ENCODE results near the gene CLIP2. TPM values are rescaled to one million over a fixed set of nuclear protein-coding genes. Genes with fewer than 3 reads are reported as not detected.
"Not testable (repeated sequence)": the region's sequence is repeated elsewhere in the genome, so short reads cannot be mapped to it uniquely, and the experiment has no call there.

The CLIP2 gene
- total RNA-seq, 1 donor from 2014 or later = 6.6 TPM

DNA sequence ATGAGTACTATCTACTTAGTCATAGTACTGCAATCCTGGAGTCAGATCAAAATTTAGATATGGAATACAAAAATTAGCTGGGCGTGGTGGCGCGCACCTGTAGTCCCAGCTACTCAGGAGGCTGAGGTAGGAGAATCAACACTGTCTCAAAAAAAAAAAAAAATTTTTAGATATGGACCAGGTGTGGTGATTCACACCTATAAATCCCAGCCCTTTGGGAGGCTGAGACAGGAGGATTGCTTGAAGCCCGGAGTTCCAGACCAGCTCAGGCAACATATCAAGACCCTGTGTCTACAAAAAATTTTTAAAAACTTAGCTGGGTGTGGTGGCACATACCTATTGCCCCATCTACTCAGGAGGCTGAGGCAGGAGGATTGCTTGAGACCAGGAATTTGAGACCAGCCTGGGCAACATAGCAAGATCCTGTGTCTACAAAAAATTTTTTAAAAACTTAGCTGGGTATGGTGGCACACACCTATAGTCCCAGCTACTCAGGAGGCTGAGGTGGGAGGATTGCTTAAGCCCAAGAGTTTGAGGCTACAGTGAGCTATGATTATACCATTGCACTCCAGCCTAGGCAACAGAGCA is 63.4 kb downstream of the CLIP2 start:
- DNase-seq; ATAC-seq (ENCODE audit: poor library complexity); intact Hi-C loops (cut with DNase I): not testable (repeated sequence)

DNA sequence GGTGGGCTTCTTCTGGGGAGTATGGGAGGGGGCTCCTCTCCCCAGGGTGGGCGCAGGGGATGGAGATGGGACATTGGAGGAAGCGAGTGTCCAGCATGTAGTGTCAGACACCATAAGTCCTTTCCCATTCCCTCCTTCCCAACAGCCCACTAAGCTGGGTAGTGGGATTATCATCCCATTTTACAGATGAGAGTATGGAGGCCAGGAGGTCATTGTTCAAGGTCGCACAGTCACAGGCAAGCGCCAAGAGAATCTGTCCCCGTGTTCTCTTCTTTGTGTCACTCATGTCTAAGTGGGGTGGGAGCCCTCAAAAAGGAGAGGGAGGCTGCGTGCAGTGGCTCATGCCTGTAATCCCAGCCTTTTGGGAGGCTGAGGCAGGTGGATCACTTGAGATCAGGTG is 64.8 kb downstream of the CLIP2 start:
- no peak for ATAC-seq (ENCODE audit: poor library complexity)
- DNase-seq = no peak
- intact Hi-C loops (cut with DNase I) = no loop called here

DNA sequence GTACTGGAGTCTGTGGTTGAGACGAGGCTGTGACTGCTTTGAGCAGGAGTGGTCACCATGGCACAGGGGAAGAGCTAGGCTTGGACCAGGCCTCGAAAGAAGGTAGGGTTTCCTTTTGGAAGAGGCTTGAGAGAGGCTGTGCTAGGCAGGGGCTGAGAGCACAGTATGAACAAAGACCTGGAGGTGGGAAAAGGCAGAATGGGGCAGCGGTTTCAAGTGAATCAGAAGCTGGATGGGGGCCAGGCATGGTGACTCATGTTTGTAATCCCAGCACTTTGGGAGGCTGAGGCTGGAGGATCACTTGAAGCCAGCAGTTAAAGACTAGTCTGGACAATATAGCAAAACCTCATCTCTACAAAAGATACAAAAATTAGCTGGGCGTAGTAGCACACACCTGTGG is 65.9 kb downstream of the CLIP2 start:
- intact Hi-C loops (cut with DNase I) = no loop called here
- DNase-seq = no peak
- ATAC-seq (ENCODE audit: poor library complexity) = no peak

DNA sequence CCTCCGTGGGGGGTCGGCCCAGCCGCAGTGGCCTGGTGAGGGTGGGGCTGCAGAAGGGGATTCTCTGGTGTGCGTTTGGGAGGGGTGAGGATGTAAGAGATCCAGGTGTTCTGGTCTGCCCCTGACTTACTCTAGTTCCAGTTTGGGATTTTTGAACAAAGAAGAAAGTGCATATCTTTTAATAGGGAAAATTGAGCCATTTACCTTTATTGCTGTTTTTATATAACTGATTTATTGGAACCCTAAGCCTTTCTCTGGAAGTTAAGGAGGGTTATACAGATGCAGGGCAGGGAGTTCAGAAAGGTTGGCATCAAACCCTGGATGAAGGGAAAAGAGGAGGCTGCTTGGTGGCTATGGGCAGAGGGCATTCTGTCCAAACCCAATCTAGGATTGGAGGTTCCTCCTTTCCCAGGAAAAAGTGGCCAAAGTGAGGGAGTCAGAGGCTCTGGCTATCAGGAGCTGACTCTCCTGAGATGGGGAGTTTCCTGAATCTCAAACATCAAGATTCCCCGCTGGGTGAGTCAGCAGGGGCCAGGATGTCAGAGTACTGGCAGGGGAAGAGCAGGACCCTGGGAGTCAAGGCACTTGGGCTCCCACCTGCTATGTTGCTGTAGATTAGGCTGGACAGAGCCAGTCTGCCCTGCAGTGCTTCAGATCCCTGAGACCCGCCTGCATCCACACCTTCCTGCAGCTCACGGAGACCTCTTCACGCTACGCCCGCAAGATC is 67.5 kb downstream of the CLIP2 start:
- DNase-seq (no peak), ATAC-seq (ENCODE audit: poor library complexity) (no peak)
- intact Hi-C loops (cut with DNase I) = no loop called here

DNA sequence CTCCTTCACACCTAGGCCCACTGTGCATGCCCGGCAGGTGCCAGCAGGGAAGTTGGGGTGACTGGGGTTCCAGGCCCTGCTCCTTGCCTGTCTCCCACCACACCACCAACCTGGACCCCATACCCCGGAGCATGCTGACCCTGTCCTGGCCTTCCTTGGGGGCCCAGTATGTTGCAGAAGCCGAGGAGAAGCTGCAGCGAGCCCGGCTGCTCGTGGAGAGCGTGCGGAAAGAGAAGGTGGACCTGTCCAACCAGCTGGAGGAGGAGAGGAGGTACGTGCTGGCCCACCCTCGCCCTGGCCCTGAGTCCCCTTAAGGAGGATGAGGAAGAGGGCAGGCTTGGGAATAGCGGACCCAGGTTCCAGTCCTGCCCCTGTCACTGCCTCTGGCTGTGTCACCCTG is 70.8 kb downstream of the CLIP2 start:
- DNase-seq (no peak), ATAC-seq (ENCODE audit: poor library complexity) (no peak)
- intact Hi-C loops (cut with DNase I) = no loop called here

DNA sequence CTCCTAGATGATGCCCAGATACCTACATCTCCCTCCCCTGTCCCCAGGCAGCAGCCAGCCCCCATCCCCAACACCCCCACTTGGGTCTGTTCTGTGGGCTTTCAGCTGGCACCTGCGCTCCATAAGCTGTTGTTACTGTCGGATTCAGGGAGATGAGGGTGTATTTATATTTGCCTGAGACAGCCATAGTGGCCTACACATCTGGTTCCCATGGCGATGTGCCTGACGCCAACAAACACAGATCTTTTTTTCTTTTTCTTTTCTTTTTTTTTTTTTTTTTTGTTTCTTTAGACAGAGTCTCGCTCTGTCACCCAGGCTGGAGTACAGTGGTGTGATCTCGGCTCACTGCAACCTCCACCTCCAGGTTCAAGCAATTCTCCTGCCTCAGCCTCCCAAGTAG is 73.1 kb downstream of the CLIP2 start:
- intact Hi-C loops (cut with DNase I) = no loop called here
- ATAC-seq (ENCODE audit: poor library complexity) (no peak), DNase-seq (no peak)

DNA sequence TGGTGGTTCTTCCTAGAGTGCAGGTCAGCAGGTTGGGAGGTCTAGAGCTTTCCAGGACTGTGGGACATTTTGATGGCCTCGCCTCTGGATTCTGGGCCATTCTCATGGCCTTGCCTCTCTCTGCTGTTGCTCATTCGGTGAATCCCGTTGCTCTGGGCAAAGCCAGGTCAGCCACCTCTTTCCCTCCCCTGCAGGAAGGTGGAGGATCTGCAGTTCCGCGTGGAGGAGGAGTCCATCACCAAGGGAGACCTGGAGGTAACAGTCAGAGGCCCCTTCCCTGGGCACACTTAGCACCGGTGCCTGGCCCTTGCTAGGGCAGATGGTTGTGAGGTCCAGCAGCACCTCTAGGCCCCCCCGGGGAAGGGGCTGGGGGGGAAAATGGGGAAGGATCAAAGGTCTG is 74.9 kb downstream of the CLIP2 start:
- intact Hi-C loops (cut with DNase I) = no loop called here
- DNase-seq (no peak), ATAC-seq (ENCODE audit: poor library complexity) (no peak)

DNA sequence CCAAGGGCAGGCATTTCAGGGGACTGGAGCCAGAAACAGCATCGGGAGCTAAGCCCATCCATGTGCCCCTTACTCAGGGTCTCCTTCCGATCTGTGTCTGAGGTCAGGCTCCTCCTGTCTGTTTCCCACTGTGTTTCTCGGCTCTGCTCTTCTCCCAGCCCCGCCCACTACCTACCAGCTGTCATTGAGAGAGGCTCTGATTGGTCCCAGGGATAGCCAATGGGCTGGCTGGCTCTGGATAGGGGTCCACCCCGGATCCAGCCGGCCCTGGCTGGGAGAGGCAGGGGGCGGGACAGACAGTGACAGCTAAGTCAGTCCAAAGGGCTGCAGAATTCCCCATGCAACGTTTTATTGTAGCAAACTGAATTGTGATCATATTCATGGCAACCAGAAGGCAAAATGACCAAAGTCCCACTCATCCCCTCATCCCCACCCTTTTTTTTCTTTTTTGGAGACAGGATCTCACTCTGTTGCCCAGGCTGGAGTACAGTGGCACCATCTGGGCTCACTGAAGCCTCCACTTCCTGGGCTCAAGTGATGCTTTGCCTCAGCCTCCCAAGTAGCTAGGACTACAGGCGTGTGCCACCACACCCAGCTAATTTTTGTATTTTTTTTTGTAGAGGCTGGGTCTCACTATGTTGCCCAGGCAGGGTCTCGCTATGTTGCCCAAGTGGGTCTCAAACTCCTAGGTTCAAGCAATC is 76.3 kb downstream of the CLIP2 start:
- intact Hi-C loops (cut with DNase I) = no loop called here
- ATAC-seq (ENCODE audit: poor library complexity) (peak; percentile 85), DNase-seq (peak; percentile 68)

DNA sequence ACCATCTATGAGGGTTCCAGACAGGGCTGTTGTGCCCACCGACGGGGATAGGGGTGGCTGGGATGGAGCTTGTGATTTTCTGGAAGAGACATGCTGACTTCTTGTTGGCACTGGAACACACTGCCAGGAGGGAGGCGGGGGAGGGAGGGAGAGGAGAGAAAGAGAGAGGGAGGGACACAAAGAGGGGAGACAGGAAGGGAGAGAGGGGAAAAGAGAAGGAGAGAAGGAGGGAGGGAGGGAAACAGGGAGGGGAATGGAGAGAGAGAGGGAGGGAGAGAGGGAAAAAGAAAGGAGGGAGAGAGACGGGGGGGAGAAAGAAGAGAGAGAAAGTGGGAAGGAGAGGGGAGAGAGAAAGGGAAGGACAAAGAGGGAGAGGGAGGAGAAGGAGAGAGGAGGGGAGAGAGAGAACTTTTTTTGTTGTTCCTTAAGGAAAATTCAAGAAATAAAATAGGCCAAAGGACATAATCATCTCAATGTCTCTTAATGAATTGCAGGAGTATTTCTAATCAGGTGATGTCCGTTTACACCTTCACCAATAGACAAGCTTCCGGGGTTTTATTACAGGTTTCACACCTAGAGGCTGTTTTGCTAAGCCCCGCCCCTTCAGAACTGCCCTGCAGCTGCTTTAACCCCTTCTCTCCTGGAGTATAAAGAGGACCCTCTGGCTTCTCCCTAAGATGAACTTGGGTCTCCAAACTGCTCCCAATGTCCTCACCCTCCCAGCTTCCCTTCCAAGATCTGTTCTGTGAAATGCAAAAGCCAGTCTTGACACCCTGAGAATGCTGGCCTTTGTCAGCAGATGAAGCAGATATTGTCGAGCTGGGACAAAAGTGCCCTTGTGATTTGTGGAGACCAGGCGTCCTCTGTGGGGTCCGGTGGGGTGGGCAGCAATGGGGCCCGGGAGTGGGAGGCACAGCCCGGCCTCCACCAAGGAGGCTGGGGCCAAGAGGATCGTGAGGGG is 82.5 kb downstream of the CLIP2 start:
- intact Hi-C loops (cut with DNase I) = no loop called here
- ATAC-seq (ENCODE audit: poor library complexity) = peak; percentile 13
- no peak for DNase-seq

DNA sequence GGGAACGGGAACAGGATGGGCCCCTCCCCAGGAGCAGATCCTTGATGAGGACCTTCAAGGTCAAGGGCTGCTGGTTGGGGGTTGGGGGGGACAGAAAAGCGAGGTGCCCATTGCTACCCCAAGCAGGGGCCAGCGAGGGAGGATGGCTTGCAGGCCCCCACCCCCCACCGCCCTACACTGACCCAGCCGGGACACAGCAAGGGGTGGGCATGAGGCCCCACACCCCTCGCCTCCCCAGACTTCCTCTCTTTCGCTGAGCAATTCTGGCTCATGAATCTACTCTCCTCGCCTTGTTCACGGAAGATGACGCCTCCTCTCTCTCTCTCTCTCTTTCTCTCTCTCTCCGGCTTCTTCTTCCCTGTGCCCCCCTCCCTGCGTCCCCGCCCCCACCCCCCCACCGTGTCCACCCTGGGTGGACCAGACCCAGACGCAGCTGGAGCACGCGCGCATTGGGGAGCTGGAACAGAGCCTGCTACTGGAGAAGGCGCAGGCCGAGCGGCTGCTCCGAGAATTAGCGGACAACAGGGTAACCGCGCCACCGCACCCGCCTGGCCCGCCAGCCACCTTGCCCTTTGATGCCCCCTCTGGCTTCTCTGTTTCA is 83.4 kb downstream of the CLIP2 start:
- DNase-seq = peak; percentile 70
- intact Hi-C loops (cut with DNase I) = no loop called here
- ATAC-seq (ENCODE audit: poor library complexity) = peak; percentile 61

DNA sequence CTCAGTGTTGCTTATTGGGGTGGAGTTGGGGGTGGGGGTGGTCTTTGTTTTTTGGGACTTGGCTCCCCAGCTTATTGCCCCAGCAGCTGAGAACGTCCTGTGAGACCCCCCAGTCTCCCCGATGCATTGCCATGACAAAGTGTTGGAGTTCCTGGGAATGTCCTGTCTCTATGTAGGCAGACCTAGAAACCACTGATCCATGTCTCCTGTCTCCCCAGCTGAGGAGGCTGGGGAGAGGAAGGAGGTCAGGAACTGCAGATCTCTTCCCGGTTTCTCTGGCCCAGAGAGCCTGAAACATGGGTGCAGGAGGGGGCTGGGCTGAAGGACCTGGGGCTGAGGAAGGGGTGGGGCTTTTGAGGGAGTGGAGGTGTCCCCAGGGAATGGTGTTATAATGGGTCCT is 84.3 kb downstream of the CLIP2 start:
- DNase-seq (no peak), ATAC-seq (ENCODE audit: poor library complexity) (no peak)
- intact Hi-C loops (cut with DNase I) = no loop called here

DNA sequence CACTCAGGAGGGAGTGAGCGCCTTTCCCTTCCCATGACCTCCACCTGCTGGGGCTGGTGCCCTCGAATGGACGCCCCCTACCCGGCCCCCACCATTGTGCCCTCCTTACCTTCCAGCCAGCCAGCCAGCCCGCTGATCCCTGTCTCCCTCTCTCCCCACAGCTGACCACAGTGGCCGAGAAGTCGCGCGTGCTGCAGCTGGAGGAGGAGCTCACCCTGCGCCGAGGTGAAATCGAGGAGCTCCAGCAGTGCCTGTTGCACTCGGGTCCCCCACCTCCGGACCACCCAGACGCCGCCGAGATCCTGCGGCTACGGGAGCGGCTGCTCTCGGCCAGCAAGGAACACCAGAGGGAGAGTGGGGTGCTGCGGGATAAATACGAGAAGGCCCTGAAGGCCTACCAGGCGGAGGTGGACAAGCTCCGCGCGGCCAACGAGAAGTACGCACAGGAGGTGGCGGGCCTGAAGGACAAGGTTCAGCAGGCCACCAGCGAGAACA is 86.6 kb downstream of the CLIP2 start:
- intact Hi-C loops (cut with DNase I) = no loop called here
- no peak for DNase-seq
- no peak for ATAC-seq (ENCODE audit: poor library complexity)

DNA sequence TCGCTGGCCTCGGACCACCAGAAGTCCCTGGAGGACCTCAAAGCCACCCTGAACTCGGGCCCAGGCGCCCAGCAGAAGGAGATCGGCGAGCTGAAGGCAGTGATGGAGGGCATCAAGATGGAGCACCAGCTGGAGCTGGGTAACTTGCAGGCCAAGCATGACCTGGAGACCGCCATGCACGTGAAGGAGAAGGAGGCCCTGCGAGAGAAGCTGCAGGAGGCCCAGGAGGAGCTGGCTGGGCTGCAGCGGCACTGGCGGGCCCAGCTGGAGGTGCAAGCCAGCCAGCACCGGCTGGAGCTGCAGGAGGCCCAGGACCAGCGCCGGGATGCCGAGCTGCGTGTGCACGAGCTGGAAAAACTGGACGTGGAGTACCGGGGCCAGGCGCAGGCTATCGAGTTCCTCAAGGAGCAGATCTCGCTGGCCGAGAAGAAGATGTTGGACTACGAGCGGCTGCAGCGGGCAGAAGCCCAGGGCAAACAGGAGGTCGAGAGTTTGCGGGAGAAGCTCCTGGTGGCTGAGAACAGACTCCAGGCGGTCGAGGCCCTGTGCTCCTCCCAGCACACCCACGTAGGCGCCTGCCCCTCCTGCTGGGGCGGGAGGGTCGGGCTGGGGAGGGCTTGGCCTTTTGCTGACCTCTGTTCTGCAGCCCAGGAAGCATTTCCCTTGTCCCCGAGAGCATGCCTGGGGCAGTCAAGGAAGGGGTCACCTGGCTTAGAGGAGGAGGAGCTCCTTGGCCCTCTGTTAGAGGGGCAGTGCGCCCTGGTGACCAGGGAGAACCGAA is 87.2 kb downstream of the CLIP2 start:
- no peak for DNase-seq
- no peak for ATAC-seq (ENCODE audit: poor library complexity)
- intact Hi-C loops (cut with DNase I) = no loop called here

DNA sequence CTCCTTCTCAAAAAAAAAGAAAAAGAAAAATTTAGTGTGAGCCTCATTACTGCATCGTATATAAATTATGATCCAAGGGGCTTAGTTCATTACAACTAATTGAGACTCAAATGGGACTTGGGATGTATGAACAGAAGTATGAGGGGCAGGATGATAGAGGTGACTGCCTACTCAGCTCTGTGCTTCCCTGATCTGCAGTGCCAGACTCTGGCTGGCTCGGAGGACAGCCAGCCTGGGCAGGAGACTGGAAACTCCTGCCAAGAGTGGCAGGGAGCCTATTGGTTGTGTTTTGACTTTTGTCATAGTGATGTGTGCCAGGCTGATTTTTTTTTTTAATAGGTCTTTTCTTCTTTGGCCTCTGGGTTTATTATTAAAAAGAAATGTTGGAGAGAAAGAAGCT is 90.7 kb downstream of the CLIP2 start:
- ATAC-seq (ENCODE audit: poor library complexity) (peak; percentile 94), DNase-seq (peak; percentile 60)
- intact Hi-C loops (cut with DNase I) = no loop called here

DNA sequence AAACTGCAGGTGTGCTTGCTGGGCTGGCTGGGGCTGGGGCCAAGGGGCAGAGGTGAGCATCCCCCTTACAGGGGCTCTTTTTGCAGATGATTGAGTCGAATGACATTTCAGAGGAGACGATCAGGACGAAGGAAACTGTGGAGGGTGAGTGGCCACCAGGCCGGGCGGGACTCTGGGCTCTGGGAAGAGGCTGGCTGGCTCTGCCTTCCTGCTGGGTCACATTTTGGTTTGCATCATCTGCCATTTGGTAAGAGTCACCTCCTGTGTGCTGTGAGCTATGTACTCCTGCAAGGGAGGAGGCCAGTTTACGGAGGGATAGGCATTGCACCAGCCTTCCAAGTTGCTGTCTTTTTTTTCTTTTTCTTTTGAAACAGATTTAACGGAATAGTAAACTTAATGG is 91.5 kb downstream of the CLIP2 start:
- ATAC-seq (ENCODE audit: poor library complexity) (no peak), DNase-seq (no peak)
- intact Hi-C loops (cut with DNase I) = no loop called here

DNA sequence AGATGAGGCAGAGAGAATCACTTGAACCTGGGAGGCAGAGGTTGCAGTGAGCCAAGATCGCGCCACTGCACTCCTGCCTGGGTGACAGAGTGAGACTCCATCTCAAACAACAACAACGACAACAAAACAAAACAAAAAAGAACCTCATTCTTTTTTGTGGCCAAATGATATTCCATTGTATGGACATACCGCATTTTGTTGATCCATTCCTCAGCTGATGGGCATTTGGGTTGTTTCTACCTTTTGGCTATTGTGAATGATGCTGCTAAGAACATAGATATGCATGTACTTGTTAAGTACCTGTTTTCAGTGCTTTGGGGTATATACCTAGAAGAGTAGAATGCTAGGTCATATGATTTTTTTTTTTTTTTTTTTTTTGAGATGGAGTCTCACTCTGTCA is 94.9 kb downstream of the CLIP2 start:
- DNase-seq; ATAC-seq (ENCODE audit: poor library complexity); intact Hi-C loops (cut with DNase I): not testable (repeated sequence)

DNA sequence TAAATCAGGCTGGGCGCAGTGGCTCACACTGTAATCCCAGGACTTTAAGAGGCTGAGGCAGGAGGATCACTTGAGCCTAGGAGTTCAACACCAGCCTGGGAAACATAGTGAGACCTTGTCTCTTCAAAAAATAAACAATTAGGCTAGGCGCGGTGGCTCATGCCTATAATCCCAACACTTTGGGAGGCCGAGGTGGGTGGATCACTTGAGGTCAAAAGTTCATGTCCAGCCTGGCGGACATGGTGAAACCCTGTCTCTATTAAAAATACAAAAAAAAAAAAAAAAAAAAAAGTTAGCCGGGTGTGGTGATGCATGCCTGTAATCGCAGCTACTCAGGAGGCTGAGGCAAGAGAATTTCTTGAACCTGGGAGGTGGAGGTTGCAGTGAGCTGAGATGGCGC is 95.6 kb downstream of the CLIP2 start:
- intact Hi-C loops (cut with DNase I); ATAC-seq (ENCODE audit: poor library complexity): not testable (repeated sequence)

DNA sequence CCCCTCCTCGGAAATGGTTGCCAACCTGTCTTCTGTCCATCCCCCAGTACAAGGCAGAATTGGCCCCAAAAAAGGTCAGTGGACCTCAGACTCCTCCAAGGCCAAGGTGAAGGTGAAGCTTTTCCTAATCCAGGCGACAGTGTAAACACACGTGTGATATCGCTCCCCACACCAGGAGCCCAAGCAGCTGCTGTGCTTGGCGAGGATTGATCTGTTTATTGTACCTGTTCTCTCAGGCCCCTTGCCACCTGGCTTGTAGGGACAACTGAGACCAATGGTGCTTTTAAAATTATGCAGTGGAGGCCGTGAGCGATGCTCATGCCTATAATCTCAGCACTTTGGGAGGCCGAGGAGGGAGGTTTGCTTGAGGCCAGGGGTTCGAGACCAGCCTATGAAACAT is 98.4 kb downstream of the CLIP2 start:
- intact Hi-C loops (cut with DNase I) = no loop called here
- ATAC-seq (ENCODE audit: poor library complexity) (no peak), DNase-seq (no peak)

More for the DNA sequence above, 95.6 kb downstream of the CLIP2 start:
- DNase-seq = not testable (repeated sequence)
